K562 (cell line): ENCODE measurements around the gene PHLDB3. TPM values are rescaled to one million over a fixed set of nuclear protein-coding genes. Genes with fewer than 3 reads are reported as not detected.

Source experiments
- ATAC-seq: fragments of 200-7000 bp; cut with Tn5 transposase; 3 replicates; pipeline ENCODE4 v1.9.1; 2020; ENCODE audit warnings: moderate library complexity
- BruUV-seq: library from RNA; stranded (reverse); fragments of 400-500 nt; replicated peaks from 2 replicates; lab custom pipeline; 2021; lab: Mats Ljungman, UMichigan
- CTCF ChIA-PET: fragments of 300-600 bp; formaldehyde crosslinking; extraction: SDS; loops from one replicate; lab custom pipeline; 2021; ENCODE audit warnings: low intra/inter-chr PET ratio; lab: Yijun Ruan, JAX
- POLR2A ChIA-PET: fragments of 300-600, 350-650 bp; sonication (Branson Sonifier 250); formaldehyde crosslinking; extraction: SDS; loops from one replicate; lab custom pipeline; 2021; ENCODE audit warnings: antibody characterized with exemption, inconsistent platforms; lab: Yijun Ruan, JAX
- DNase-seq, 4 experiments: peaks; one replicate each; pipeline versions ENCODE4 v3.0.0 to v3.0.0-alpha.2; 2011 to 2018; ENCODE audit warnings: low spot score in 3 of 4, mixed read lengths in 3 of 4; ENCODE audit errors: extremely low read depth in 1 of 4
- FAIRE-seq: peaks from 2 replicates; lab custom pipeline; 2011; peaks lifted over from hg19 to GRCh38; lab: Jason Lieb, UNC
- H2AFZ ChIP-seq: 2 replicates; pipeline ENCODE4 v1.6.0; 2011; ENCODE audit warnings: low read depth, low read length, control low read depth, inconsistent platforms
- H3K27ac ChIP-seq: fragments of 200-600 bp; 3 replicates; pipeline ENCODE4 v1.8.0; 2011; ENCODE audit warnings: low read depth, mild to moderate bottlenecking, control low read depth, inconsistent platforms, low read length, moderate library complexity, mixed read lengths; ENCODE audit errors: extremely low read depth
- H3K27me3 ChIP-seq, 2 experiments: fragments of 300-600 bp in 1 of 2; 2 replicates in 1 of 2; 3 replicates in 1 of 2; pipeline versions ENCODE4 v1.6.0 to v1.8.0; 2011; ENCODE audit warnings: inconsistent platforms in 2 of 2, low read length in 2 of 2, mild to moderate bottlenecking in 1 of 2, mixed read lengths in 1 of 2, moderate library complexity in 1 of 2; ENCODE audit not compliant: control insufficient read depth in 2 of 2, insufficient read depth in 2 of 2
- H3K36me3 ChIP-seq: fragments of 300-600 bp; 3 replicates; pipeline ENCODE4 v1.8.0; 2011; ENCODE audit warnings: mild to moderate bottlenecking, low read length, inconsistent platforms; ENCODE audit not compliant: control insufficient read depth, insufficient read depth
- H3K4me1 ChIP-seq, 2 experiments: fragments of 200-600 bp in 1 of 2; replicated peaks in 1 of 2; 2 replicates in 1 of 2; 3 replicates in 1 of 2; pipeline versions ENCODE4 v1.5.1 to v1.8.0; 2011; ENCODE audit warnings: inconsistent platforms in 2 of 2, low read length in 2 of 2, mild to moderate bottlenecking in 1 of 2, mixed read lengths in 1 of 2, moderate library complexity in 1 of 2; ENCODE audit not compliant: control insufficient read depth in 2 of 2, insufficient read depth in 2 of 2
- H3K4me2 ChIP-seq: 2 replicates; pipeline ENCODE4 v1.6.1; 2011; ENCODE audit warnings: low read length, control low read depth, inconsistent platforms, mixed read lengths; ENCODE audit not compliant: insufficient read depth
- H3K4me3 ChIP-seq: fragments of 200-600 bp; sonication (generic), shearing (Covaris generic); 2 replicates; pipeline ENCODE4 v1.5.1; 2016; ENCODE audit warnings: control low read depth, inconsistent platforms
- H3K79me2 ChIP-seq: fragments of 200-600 bp; 3 replicates; pipeline ENCODE4 v1.8.0; 2011; ENCODE audit warnings: low read length, inconsistent platforms; ENCODE audit not compliant: control insufficient read depth, insufficient read depth
- H3K9ac ChIP-seq, 2 experiments: 2 replicates each; pipeline versions ENCODE4 v1.6.0 to v1.6.1; 2011; ENCODE audit warnings: low read depth in 2 of 2, low read length in 2 of 2, control low read depth in 1 of 2, inconsistent platforms in 1 of 2, mild to moderate bottlenecking in 1 of 2, mixed read lengths in 1 of 2; ENCODE audit not compliant: insufficient read depth in 1 of 2
- H3K9me1 ChIP-seq: one replicate; pipeline ENCODE4 v1.6.0; 2011; ENCODE audit warnings: inconsistent platforms, mild to moderate bottlenecking, low read length, moderate library complexity; ENCODE audit not compliant: control insufficient read depth, insufficient read depth
- H3K9me3 ChIP-seq: replicated peaks from 2 replicates; pipeline ENCODE4 v1.5.1; 2011; ENCODE audit warnings: low read depth, low read length, inconsistent platforms; ENCODE audit not compliant: control insufficient read depth, insufficient read depth
- H4K20me1 ChIP-seq: replicated peaks from 2 replicates; pipeline ENCODE4 v1.6.1; 2011; ENCODE audit warnings: low read length, inconsistent platforms, mixed read lengths; ENCODE audit not compliant: control insufficient read depth, insufficient read depth
- ZBED1 ChIP-seq: IDR thresholded peaks from 2 replicates; pipeline ENCODE4 v1.6.1; 2014
- ZNF121 ChIP-seq: sonication (generic); formaldehyde crosslinking; conservative IDR thresholded peaks from 2 replicates; pipeline ENCODE4 v1.8.0; 2022; ENCODE audit warnings: missing genetic modification reagents
- ZNF146 ChIP-seq: IDR thresholded peaks from one replicate; pipeline ENCODE4 v1.6.1; 2018; ENCODE audit warnings: missing compliant biosample characterization; ENCODE audit not compliant: unreplicated experiment
- ZNF384 ChIP-seq: IDR thresholded peaks from 2 replicates; pipeline ENCODE4 v1.6.1; 2012; ENCODE audit warnings: low read depth, low read length, improper control_type of control experiment
- WGBS: fragments of 100-300 bp; shearing (Covaris generic); methylation state at CpG from one replicate; pipeline ENCODE4 v1.1.6; 2016; ENCODE audit warnings: low coverage, mixed read lengths; ENCODE audit not compliant: insufficient coverage; ENCODE audit errors: missing lambda C conversion rate; 5-methylcytosine and 5-hydroxymethylcytosine counted together
- in situ Hi-C: fragments of 300-500 bp; cut with MboI; formaldehyde crosslinking; loops from 4 replicates; pipeline ENCODE4 v1.15.0; 2018; ENCODE audit warnings: inconsistent platforms, mixed read lengths
- intact Hi-C: fragments of 100-400 bp; cut with micrococcal nuclease; formaldehyde crosslinking; loops from 2 replicates; pipeline ENCODE4 v1.14.2; 2022
- polyA plus RNA-seq, 8 experiments: library from polyadenylated mRNA; depleted of rRNA in 4 of 8; stranded (reverse) in 5 of 8; unstranded in 3 of 8; fragments of >200 nt; fragmentation: Nextera tagmentation in 2 of 8; fragmentation: Illumina TruSeq in 1 of 8; extraction: Ambion mirVana in 2 of 8; extraction: Trizol in 1 of 8; gene quantifications; 2 replicates each; pipeline versions ENCODE4 v1.2.1 to v1.2.3, GENCODE V29; 2011 to 2014; ENCODE audit warnings: inconsistent platforms in 1 of 8, missing spikeins in 1 of 8
- total RNA-seq, 7 experiments: library from RNA; depleted of rRNA in 6 of 7; stranded (reverse); fragments of >200 nt in 6 of 7; fragmentation: Illumina TruSeq in 2 of 7; extraction: Trizol in 2 of 7; gene quantifications; 2 replicates each; pipeline versions ENCODE4 v1.2.1 to v1.2.3, GENCODE V29; 2011 to 2021; ENCODE audit warnings: low replicate concordance in 1 of 7
- TF ChIP-seq, protein P1 (sequence below): fragments of 450-650 bp; IDR thresholded peaks from 2 replicates; pipeline ENCODE4 v1.6.1; 2016; ENCODE audit warnings: low read depth
- TF ChIP-seq, protein P2 (sequence below): fragments of 250-450 bp; sonication (Bioruptor Pico); IDR thresholded peaks from 2 replicates; pipeline ENCODE4 v1.8.0; 2021; ENCODE audit warnings: moderate library complexity, mild to moderate bottlenecking, inconsistent platforms

Gene PHLDB3
- total and polyA plus RNA-seq, 9 of the 15 experiments (the other 6 are each of a cell fraction or from before 2014, with no cell fraction given) = 0.04 to 23.5 (median 3.9) TPM

DNA sequence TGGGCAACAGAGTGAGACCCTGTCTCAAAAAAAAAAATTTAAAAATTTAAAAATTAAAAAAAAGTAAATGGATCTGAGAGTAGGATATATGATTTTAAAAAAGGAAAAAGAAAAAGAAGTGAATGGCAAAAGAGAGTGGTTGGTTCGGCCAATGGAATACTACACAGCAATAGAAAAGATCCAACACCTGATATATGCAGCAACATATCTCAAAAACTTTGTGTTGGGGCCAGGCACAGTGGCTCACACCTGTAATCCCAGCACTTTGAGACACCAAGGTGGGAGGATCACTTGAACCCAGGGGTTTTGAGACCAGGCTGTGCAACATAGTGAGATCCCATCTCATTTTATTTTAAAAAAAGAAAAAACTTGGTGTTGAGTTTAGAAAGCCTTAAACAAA lies 37.8 kb downstream of the PHLDB3 start:
- H4K20me1 ChIP-seq = no peaks in the 10 kb centered on the region
- H3K4me2 ChIP-seq = no peak overlapping the region
- H2AFZ ChIP-seq = no peak overlapping the region
- peaks cover 19 to 23% of the 10 kb centered on the region in 2 experiments for H3K4me1 ChIP-seq
- FAIRE-seq = no peak
- ChIA-PET POLR2A (interaction anchor here (1.1 to 1.3 kb wide), 3 partner anchors 9 to 26 kb away, joined by 3 to 4 read pairs (median 4); no protein-coding TSS in a partner anchor), CTCF (interaction anchor here (0.6 kb wide), 1 partner anchor 53 kb away, joined by 4 read pairs; no protein-coding TSS in a partner anchor)
- ATAC-seq = no peak
- no peaks in the 10 kb centered on the region for H3K36me3 ChIP-seq
- no peaks in the 10 kb centered on the region for H3K9me3 ChIP-seq
- intact Hi-C loops = no loop called here
- peaks cover 1 to 4% of the 10 kb centered on the region in 2 experiments; a peak in 2 of 5 replicates for H3K27me3 ChIP-seq
- DNase-seq = no peak
- H3K79me2 ChIP-seq = no peaks in the 10 kb centered on the region
- 75% methylated on average over 1 of the region's 1 CpG for WGBS
- H3K27ac ChIP-seq = no peak overlapping the region
- in situ Hi-C loops = no loop called here
- no peak overlapping the region for H3K4me3 ChIP-seq
- H3K9ac ChIP-seq = no peak overlapping the region
- BruUV-seq = no TSS peak
- no peaks in the 10 kb centered on the region for H3K9me1 ChIP-seq
- TF ChIP-seq ZNF121 (CRISPR knock-in tag) (peak; percentile 10), ZNF384 (no peak), ZNF146 (CRISPR knock-in tag) (peak; percentile 47), ZBED1 (no peak)
- TF ChIP-seq, protein P1, sequence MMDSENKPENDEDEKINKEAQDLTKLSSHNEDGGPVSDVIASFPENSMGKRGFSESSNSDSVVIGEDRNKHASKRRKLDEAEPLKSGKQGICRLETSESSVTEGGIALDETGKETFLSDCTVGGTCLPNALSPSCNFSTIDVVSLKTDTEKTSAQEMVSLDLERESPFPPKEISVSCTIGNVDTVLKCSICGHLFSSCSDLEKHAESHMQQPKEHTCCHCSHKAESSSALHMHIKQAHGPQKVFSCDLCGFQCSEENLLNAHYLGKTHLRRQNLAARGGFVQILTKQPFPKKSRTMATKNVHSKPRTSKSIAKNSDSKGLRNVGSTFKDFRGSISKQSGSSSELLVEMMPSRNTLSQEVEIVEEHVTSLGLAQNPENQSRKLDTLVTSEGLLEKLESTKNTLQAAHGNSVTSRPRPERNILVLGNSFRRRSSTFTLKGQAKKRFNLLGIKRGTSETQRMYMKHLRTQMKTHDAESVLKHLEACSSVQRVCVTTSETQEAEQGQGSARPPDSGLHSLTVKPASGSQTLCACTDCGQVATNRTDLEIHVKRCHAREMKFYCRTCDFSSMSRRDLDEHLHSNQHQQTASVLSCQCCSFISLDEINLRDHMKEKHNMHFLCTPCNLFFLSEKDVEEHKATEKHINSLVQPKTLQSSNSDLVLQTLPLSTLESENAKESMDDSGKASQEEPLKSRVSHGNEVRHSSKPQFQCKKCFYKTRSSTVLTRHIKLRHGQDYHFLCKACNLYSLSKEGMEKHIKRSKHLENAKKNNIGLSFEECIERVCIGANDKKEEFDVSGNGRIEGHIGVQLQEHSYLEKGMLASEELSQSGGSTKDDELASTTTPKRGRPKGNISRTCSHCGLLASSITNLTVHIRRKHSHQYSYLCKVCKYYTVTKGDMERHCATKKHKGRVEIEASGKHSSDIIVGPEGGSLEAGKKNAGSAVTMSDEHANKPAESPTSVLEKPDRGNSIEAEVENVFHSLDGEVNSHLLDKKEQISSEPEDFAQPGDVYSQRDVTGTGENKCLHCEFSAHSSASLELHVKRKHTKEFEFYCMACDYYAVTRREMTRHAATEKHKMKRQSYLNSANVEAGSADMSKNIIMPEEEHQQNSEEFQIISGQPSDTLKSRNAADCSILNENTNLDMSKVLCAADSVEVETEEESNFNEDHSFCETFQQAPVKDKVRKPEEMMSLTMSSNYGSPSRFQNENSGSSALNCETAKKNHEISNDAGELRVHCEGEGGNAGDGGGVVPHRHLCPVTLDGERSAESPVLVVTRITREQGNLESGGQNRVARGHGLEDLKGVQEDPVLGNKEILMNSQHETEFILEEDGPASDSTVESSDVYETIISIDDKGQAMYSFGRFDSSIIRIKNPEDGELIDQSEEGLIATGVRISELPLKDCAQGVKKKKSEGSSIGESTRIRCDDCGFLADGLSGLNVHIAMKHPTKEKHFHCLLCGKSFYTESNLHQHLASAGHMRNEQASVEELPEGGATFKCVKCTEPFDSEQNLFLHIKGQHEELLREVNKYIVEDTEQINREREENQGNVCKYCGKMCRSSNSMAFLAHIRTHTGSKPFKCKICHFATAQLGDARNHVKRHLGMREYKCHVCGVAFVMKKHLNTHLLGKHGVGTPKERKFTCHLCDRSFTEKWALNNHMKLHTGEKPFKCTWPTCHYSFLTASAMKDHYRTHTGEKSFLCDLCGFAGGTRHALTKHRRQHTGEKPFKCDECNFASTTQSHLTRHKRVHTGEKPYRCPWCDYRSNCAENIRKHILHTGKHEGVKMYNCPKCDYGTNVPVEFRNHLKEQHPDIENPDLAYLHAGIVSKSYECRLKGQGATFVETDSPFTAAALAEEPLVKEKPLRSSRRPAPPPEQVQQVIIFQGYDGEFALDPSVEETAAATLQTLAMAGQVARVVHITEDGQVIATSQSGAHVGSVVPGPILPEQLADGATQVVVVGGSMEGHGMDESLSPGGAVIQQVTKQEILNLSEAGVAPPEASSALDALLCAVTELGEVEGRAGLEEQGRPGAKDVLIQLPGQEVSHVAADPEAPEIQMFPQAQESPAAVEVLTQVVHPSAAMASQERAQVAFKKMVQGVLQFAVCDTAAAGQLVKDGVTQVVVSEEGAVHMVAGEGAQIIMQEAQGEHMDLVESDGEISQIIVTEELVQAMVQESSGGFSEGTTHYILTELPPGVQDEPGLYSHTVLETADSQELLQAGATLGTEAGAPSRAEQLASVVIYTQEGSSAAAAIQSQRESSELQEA = no peak
- TF ChIP-seq, protein P2, sequence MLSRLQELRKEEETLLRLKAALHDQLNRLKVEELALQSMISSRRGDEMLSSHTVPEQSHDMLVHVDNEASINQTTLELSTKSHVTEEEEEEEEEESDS (CRISPR knock-in tag) = no peak
